ENCODE results near the gene HOXA11.

HOXA11 gene

DNA sequence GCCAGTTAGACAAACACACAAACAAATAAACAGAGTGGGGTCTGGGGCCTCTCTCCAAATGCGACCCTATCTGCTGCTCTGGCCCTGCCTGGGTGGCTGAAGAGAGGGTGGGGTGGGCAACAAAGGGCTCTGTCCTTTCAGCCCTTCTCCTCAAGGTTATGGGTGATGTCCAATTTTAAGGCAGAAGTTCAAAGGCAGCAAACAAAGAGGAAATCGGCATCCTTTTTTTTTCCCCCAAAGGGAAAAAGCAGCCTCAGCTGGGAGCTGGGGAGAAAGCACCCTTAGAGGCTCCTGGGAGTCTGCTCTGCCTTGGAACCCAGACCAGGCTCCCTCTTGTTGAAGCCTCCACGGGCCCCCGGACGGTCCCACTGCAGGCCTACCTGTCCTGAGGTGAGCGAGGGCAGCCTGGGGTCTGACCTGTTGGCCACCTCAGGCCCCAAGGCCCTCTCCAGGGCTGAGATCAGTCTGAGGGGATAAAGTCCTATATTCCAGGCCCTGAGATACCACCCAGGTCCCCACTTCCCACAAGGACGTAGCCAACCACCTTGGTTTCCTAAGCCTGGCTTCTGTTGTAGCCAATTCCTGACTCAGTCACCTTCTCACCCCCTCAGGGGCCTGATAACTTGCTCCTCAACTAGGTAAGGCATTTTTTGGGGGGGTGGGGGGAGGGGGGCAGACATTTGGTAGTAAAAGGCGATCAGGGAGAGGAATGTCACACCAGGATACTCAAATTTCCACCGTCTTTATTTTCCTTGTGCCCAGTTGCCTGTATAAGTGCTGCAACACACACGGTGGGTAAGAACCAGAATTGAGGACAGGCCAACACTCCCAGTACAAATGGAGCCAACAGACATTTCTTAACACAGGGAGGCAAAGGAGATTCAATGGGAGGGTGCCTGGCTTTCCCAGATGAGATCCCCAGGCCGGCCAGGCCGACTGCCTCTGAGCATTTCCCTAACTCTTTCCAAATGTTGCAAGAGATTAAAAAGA, 4.3 kb downstream of the HOXA11 start:
- DNase-seq (ENCODE audit: low read depth): no peak

- DNase-seq (ENCODE audit: low read depth): peak; percentile 28
Measured at GRCh38 chr7:27179503-27180430, 5.3 kb downstream of the HOXA11 start.

DNA sequence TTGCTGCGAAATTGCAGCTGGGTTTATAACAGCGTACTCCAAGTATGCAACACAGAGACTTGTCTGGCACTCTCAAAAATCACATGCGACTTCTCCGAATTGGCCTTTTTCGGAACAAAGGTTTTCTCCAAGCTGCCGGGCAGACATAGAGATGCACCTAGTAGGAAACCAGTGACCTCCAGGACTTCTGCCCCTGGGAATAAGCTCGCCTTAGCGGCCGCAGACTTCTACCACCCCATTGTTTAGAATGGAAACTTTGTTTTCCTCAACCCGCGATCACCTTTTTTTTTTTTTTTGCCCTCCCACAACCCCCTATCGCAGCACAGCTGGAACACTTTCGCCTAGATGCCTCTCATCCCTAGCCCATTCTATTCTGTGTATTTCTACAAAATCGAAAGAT, 6.0 kb downstream of the HOXA11 start:
- DNase-seq (ENCODE audit: low read depth): no peak

- no peak for DNase-seq (ENCODE audit: low read depth)
Measured at GRCh38 chr7:27178366-27178765, 6.7 kb downstream of the HOXA11 start.

GRCh38 chr7:27177795-27178320, 7.2 kb downstream of the HOXA11 start:
- DNase-seq (ENCODE audit: low read depth): no peak

DNA sequence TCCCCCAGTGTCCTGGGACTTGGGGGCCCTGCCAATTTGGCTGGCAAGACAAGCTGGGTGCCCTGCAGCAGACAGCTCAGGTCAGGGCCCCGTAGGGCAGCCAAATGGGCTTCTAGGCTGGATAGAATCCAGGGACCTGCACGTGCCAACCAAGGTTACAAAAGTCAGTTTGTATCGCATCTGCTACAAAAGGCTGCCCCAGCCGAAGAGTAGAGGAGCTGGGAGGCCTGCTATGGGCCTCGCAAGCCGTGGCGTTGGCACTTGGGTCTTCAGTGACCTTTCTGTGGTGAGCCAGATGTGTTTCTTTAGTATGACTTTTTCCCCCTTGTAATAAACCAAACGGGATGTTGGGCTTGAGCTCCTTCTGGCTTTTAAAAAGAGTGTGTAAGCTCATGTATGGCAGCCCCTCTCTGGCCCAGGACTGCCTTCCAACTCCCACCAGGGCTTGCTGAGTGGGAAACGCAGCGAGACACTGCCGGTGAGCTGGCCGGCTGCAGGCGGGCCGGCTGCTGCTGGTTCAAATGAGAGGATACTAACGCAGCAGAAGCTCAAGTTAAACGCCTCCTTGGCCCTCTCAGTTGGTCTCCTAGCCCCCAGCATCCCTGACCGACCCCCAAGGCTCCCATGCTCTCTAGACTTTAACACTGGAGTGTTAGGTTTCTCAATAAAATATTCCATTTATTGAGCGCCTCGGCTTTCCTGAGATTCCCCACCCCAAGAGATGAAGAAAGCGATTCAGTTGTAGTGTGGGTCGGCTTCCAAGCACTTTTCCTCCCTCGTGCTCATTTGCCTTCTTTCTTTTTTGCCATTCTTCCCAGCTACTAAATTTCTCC, 7.9 kb downstream of the HOXA11 start:
- no peak for DNase-seq (ENCODE audit: low read depth)

DNA sequence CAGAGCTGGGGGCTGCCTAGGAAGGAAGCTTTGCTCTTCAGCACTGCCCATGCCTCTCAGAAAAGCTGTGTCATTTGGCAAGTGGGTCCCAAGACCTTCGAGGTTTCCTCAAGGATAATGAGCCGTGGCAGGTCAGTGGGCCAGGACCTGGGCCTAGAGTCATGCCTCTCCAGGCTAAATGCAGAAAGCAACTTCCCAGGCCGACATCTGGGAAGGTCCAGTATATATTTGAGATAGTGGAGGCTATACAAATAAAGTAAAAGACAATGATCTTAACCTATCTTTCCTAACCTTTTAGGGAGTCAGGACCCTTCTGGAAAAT, 8.5 kb downstream of the HOXA11 start:
- DNase-seq (ENCODE audit: low read depth): no peak

DNA sequence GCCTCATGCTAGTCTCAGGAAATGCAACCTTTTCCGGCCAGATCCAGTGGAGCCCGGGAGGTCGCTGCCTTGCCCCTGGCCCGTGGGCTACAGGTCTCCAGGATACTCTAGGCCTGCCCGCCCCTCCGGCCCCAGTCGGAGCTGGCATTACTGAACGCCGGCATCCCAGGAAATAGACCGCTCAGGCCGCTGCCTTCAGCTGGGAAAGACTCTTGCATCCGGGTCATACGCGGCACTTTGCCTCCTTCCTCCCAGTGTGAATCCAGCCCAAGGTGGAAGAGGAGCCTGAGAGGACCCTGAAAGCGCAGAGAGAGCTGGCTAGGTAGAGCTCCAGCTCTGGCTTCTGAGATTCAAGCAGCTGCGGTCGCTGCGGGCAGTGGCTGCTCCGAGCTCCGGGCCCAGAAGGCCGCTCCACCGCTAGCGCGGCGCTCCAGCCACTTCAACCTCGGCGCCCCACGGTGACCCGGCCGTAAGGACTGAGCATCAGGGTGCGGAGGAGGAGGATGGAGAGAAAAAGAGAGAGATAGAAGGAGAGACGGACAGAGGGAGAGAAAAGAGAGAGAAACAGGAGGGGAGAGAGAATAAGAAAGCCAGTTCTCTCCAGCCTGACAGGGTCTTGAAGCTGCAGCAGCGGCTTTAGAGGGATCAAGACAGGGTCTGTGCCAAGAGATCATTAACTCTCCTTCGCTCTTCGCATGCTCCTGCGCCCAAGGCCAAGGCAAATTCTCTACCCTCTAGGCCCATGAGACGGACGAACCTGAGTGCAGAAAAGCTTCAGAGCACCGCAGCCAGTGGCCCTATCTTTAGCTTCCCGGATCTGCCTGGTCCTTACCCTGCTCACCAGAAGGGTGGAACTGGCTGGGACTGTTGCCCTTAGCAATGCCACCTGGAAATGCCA, 9.2 kb downstream of the HOXA11 start:
- DNase-seq (ENCODE audit: low read depth): no peak

DNA sequence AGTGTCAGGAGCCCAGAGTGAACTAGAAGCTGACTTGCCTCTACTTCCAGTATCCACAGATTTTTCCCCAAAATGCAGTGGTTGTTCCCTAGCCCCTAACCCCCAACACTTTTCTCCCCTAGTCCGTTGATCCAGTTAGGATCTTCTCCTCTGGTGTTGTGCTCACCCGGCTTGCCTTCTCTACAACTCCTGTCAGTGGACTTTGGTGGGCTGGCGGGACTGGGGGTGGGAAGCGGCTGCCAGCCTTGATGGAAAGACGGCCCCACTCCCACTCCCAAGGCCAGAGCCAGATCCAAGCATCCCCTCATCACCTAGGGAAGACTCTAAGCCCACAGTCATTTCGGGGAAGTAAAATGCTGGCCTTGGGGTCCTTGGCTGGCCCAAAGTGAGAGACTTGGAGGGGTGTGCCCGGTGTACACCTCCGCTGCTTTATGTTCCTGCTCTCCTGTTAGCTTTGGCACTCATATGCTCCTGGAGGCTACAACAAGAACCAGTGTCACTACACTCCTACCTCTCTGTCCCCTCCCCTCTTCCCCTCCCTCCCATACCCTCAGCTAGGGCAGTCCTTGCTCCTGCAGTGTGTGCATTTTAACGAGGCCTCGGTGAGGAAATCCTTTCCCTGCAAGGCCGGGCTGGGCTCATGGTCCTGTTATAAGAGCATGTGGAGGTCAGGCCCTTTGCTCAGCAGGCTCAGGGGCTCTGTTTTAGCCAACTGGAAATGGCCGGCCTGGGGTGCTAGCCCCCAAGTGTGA, 10.0 kb downstream of the HOXA11 start:
- no peak for DNase-seq (ENCODE audit: low read depth)

- no peak for DNase-seq (ENCODE audit: low read depth)
Measured at GRCh38 chr7:27173956-27174873, 10.8 kb downstream of the HOXA11 start, which contains the start of gene HOXA10. HOXA10 (minus strand) TSS chr7:27174320; CDS start chr7:27174306, 14 bp downstream.

GRCh38 chr7:27173511-27173955, 11.5 kb downstream of the HOXA11 start:
- DNase-seq (ENCODE audit: low read depth): no peak

DNA sequence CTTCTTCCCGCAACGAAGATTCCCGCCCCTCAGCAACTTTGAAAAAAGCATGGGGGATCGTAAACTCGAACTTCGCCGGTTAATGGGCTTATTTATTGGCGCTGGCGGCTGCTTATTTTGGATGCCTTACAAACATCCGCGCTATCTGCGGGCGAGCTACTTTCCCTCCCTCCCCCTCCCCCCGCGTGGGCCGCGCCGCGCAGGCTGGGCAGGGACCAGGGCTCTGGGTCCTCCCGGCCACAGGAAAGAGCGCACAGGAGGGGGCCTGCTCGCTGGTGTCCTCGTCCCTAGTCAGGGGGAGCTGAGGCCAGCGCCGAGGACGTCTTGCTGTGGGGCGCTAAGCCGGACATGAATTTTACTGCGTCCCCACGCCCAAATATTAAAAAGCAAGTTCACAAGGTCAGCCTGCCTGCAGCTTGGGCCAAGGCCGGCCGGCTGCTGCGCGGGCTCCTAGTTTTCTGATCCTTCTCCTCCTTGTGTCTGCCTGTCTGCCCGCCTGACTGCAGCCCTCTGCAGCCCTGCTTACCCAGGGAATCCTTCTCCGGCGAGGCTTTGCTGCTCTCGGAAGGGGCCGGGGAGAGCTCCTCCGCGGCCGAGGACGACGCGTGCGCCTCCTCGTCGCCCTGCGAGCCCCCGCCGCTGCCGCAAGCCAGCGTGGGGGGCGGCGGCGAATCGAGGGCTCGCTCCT, 12.1 kb downstream of the HOXA11 start:
- DNase-seq (ENCODE audit: low read depth): no peak

GRCh38 chr7:27172315-27172774, 12.7 kb downstream of the HOXA11 start:
- no peak for DNase-seq (ENCODE audit: low read depth)

DNA sequence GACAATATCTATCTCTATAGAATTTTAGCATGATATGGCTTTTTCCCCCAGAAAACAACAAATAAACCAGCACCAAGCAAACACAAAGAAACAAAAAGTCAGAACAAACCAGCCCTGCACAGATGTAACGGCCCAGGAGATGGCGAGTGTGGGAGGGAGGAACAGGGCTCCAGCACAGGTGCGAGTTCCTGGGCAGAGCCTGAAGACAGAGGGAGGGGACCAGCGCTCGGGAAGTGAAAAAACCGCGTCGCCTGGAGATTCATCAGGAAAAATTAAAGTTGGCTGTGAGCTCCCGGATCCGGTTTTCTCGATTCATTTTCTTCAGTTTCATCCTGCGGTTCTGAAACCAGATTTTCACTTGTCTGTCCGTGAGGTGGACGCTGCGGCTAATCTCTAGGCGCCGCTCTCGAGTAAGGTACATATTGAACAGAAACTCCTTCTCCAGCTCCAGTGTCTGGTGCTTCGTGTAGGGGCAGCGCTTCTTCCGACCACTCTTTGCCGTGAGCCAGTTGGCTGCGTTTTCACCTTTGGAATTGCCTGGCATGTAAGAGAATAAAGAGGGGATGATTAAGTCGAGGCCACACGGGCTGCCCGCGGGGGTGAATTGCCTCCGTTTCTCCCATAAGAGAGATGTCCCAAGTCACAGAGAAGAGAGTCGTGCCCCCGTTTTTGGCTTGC, 13.3 kb downstream of the HOXA11 start:
- DNase-seq (ENCODE audit: low read depth): no peak

- no peak for DNase-seq (ENCODE audit: low read depth)
Measured at GRCh38 chr7:27171325-27171636, 13.8 kb downstream of the HOXA11 start.

DNA sequence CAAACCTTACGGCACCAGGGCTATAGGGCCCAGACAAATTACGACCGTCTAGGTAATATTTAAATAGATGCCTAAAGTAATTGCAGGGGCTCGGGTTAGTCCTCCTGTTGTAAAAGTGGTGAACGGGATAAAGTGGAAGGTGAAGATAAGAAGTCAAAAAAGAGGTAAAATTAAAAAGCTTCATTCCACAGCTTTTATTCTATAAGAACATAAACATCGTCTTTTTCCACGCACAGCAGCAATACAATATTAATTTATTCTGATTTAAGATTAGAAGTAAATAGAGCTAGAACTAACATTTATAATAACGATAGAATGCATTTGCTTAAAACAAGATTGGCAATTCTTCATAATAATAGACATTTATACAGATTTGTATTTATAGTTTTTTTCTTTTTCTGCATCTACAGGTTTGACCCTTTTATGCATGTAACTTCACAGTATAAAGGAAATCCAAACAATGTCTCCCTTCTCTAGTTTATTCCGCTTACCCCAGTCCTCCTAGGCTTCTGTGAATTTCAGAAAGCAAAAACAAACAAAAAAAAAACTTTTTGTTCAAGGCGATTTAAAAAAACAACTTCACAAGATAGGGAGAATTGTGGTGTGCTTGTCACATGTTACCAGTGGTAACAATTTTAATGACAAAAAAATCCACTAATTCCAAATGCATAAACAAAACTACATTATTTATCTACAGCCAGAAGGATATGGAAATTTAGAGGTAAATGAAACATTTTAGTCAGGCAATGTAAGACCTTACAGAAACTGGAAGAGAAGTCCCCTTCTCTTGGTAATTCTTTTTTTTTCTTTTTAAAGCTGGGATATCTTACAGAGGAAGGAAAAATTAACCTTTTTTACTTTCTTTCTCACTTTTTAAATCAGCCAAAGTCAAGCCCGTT, 14.4 kb downstream of the HOXA11 start:
- no peak for DNase-seq (ENCODE audit: low read depth)

All from amniotic epithelial cell (primary cell).